Suprapubic skin (tissue), 4 donors: ENCODE data around the gene KSR1. TPM values are rescaled to one million over a fixed set of nuclear protein-coding genes. Genes with fewer than 3 reads are reported as not detected.

Experiments
- DNase-seq, 2 donors: peaks; one replicate each; pipeline ENCODE4 v3.0.0-alpha.2; 2019; ENCODE audit warnings: low spot score in 2 of 2
- H3K27ac ChIP-seq: fragments of 200-600 bp; sonication (generic); one replicate; pipeline ENCODE4 v1.5.1; 2019
- H3K27me3 ChIP-seq: fragments of 200-600 bp; sonication (generic); one replicate; pipeline ENCODE4 v1.5.1; 2019
- H3K36me3 ChIP-seq: fragments of 200-600 bp; sonication (generic); one replicate; pipeline ENCODE4 v1.5.1; 2019
- H3K4me1 ChIP-seq: fragments of 200-600 bp; sonication (generic); one replicate; pipeline ENCODE4 v1.5.1; 2019
- H3K4me3 ChIP-seq: fragments of 200-600 bp; sonication (generic); one replicate; pipeline ENCODE4 v1.5.1; 2019; ENCODE audit warnings: mild to moderate bottlenecking
- H3K9me3 ChIP-seq: fragments of 200-600 bp; sonication (generic); one replicate; pipeline ENCODE4 v1.5.1; 2019
- EP300 ChIP-seq: sonication (generic); formaldehyde crosslinking; IDR thresholded peaks from one replicate; pipeline ENCODE4 v1.6.1; 2017; ENCODE audit warnings: antibody characterized with exemption
- POLR2A ChIP-seq, 2 donors: fragments of 450-650 bp; IDR thresholded peaks; one replicate each; pipeline ENCODE4 v1.6.1; 2017; ENCODE audit warnings: antibody characterized with exemption in 2 of 2, mild to moderate bottlenecking in 2 of 2, moderate library complexity in 2 of 2
- POLR2AphosphoS5 ChIP-seq, 3 donors: sonication (generic); formaldehyde crosslinking; IDR thresholded peaks; one replicate each; pipeline ENCODE4 v1.6.1; 2017; ENCODE audit warnings: antibody characterized with exemption in 3 of 3
- WGBS: methylation state at CpG from one replicate; pipeline ENCODE4 v1.1.5; 2018; 5-methylcytosine and 5-hydroxymethylcytosine counted together
- total RNA-seq, 4 donors: library from RNA; depleted of rRNA; stranded (reverse); fragments of >200 nt; gene quantifications; one replicate each; pipeline ENCODE4 v1.1.0, GENCODE V29; 2016
- TF ChIP-seq, protein P1 (sequence below), 2 donors: fragments of 200-600 bp in 1 of 2; fragments of 450-650 bp in 1 of 2; sonication (generic) in 1 of 2; IDR thresholded peaks; one replicate each; pipeline ENCODE4 v1.5.1; 2016 to 2019; ENCODE audit warnings: antibody characterized with exemption in 2 of 2, mild to moderate bottlenecking in 1 of 2, moderate library complexity in 1 of 2

The KSR1 gene
- total RNA-seq, 4 donors from 2014 or later = 38.1 to 54.0 (median 49.5) TPM

GRCh38 chr17:27577121-27577761 is 121.0 kb downstream of the KSR1 start:
- H3K27ac ChIP-seq = no peak overlapping the region
- no peaks in the 10 kb centered on the region for H3K9me3 ChIP-seq
- 81% methylated on average over 18 of the region's 20 CpGs for WGBS
- no peaks in the 10 kb centered on the region for H3K4me1 ChIP-seq
- H3K36me3 ChIP-seq = no peaks in the 10 kb centered on the region
- no peak for DNase-seq
- H3K4me3 ChIP-seq = no peak overlapping the region
- H3K27me3 ChIP-seq = no peaks in the 10 kb centered on the region
- no peak for TF ChIP-seq POLR2AphosphoS5 (IDR thresholded peaks at IDR 0.05)
- no peak for TF ChIP-seq EP300
- TF ChIP-seq, protein P1, sequence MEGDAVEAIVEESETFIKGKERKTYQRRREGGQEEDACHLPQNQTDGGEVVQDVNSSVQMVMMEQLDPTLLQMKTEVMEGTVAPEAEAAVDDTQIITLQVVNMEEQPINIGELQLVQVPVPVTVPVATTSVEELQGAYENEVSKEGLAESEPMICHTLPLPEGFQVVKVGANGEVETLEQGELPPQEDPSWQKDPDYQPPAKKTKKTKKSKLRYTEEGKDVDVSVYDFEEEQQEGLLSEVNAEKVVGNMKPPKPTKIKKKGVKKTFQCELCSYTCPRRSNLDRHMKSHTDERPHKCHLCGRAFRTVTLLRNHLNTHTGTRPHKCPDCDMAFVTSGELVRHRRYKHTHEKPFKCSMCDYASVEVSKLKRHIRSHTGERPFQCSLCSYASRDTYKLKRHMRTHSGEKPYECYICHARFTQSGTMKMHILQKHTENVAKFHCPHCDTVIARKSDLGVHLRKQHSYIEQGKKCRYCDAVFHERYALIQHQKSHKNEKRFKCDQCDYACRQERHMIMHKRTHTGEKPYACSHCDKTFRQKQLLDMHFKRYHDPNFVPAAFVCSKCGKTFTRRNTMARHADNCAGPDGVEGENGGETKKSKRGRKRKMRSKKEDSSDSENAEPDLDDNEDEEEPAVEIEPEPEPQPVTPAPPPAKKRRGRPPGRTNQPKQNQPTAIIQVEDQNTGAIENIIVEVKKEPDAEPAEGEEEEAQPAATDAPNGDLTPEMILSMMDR (IDR thresholded peaks at IDR 0.05) = no peak

- no peaks in the 10 kb centered on the region for H3K4me1 ChIP-seq
- TF ChIP-seq POLR2A (IDR thresholded peaks at IDR 0.05) = no peak
- TF ChIP-seq EP300 = no peak
- TF ChIP-seq, protein P1 (IDR thresholded peaks at IDR 0.05) = no peak
- TF ChIP-seq POLR2AphosphoS5 (IDR thresholded peaks at IDR 0.05) = no peak
- no peaks in the 10 kb centered on the region for H3K27me3 ChIP-seq
- H3K4me3 ChIP-seq = no peak overlapping the region
- DNase-seq = no peak
- no peak overlapping the region for H3K27ac ChIP-seq
- no peaks in the 10 kb centered on the region for H3K9me3 ChIP-seq
- H3K36me3 ChIP-seq = peaks cover 8% of the 10 kb centered on the region
- WGBS = 79% methylated on average over 6 of the region's 10 CpGs
These were observed 121.9 kb downstream of the KSR1 start for GRCh38 chr17:27577884-27578717.

DNA sequence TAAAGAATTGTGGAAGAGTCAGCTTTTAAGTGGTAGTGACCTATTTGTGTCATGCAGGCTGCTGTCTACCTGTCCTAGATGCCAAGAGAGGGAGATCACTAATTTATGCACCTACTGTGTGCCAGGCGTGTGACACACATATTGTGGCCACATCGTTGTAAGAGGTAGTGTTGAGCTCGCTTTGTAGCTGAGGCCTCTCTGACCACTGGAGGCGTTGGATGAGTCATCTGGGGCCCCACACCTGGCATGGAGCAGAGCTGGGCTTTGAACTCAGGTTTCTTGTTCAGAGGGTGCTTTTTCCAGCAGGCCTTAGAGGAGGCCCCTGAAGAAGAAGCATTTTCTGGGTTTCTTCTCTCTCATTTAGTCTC is 122.5 kb downstream of the KSR1 start:
- TF ChIP-seq POLR2A (IDR thresholded peaks at IDR 0.05) (no peak), POLR2AphosphoS5 (IDR thresholded peaks at IDR 0.05) (no peak), EP300 (no peak)
- TF ChIP-seq, protein P1 (IDR thresholded peaks at IDR 0.05) = no peak
- Histone ChIP-seq H3K9me3 (no peaks in the 10 kb centered on the region), H3K27me3 (no peaks in the 10 kb centered on the region), H3K36me3 (peaks cover 12% of the 10 kb centered on the region), H3K27ac (no peak overlapping the region), H3K4me1 (no peaks in the 10 kb centered on the region), H3K4me3 (no peak overlapping the region)
- WGBS = 76% methylated on average over 4 of the region's 4 CpGs
- DNase-seq = no peak

- H3K4me3 ChIP-seq = no peak overlapping the region
These were observed 123.1 kb downstream of the KSR1 start for GRCh38 chr17:27579304-27579703.

More at GRCh38 chr17:27579304-27579703, 123.1 kb downstream of the KSR1 start:
- TF ChIP-seq, protein P1 (IDR thresholded peaks at IDR 0.05) = no peak
- TF ChIP-seq EP300 = no peak
- no peak for TF ChIP-seq POLR2AphosphoS5 (IDR thresholded peaks at IDR 0.05)
- no peak for TF ChIP-seq POLR2A (IDR thresholded peaks at IDR 0.05)
- Histone ChIP-seq H3K27ac (no peak overlapping the region), H3K27me3 (no peaks in the 10 kb centered on the region), H3K4me1 (no peaks in the 10 kb centered on the region), H3K36me3 (peaks cover 12% of the 10 kb centered on the region), H3K9me3 (no peaks in the 10 kb centered on the region)
- DNase-seq = no peak
- 98% methylated on average over 3 of the region's 3 CpGs for WGBS
